ENCODE measurements around the gene MRO. TPM values are rescaled to one million over a fixed set of nuclear protein-coding genes. Genes with fewer than 3 reads are reported as not detected.

The MRO gene
- total RNA-seq, 1 donor from 2014 or later = 0.44 TPM

GRCh38 chr18:50753311-50753710 lies 66.5 kb downstream of the MRO start:
- Histone ChIP-seq H3K27me3 (ENCODE audit: low read depth) (no peaks in the 10 kb centered on the region), H3K4me1 (no peaks in the 10 kb centered on the region), H3K4me3 (no peak overlapping the region), H3K27ac (no peak overlapping the region), H3K36me3 (no peaks in the 10 kb centered on the region), H3K9me3 (no peaks in the 10 kb centered on the region)
- no peak for TF ChIP-seq CTCF (IDR thresholded peaks at IDR 0.05)
- intact Hi-C loops (cut with DNase I) = no loop called here
- ATAC-seq (no peak), DNase-seq (no peak)

GRCh38 chr18:50751947-50752346 lies 67.9 kb downstream of the MRO start:
- Histone ChIP-seq H3K27me3 (ENCODE audit: low read depth) (no peaks in the 10 kb centered on the region), H3K36me3 (no peaks in the 10 kb centered on the region), H3K9me3 (no peaks in the 10 kb centered on the region), H3K4me1 (no peaks in the 10 kb centered on the region), H3K27ac (no peak overlapping the region), H3K4me3 (no peak overlapping the region)
- intact Hi-C loops (cut with DNase I) = no loop called here
- TF ChIP-seq CTCF (IDR thresholded peaks at IDR 0.05) = no peak
- DNase-seq = no peak
- no peak for ATAC-seq

- Histone ChIP-seq H3K9me3 (no peaks in the 10 kb centered on the region), H3K36me3 (no peaks in the 10 kb centered on the region), H3K27me3 (ENCODE audit: low read depth) (no peaks in the 10 kb centered on the region), H3K4me1 (no peaks in the 10 kb centered on the region), H3K4me3 (no peak overlapping the region), H3K27ac (no peak overlapping the region)
- intact Hi-C loops (cut with DNase I) = no loop called here
- ATAC-seq = no peak
- no peak for TF ChIP-seq CTCF (IDR thresholded peaks at IDR 0.05)
- no peak for DNase-seq
Measured at GRCh38 chr18:50751490-50751889, 68.3 kb downstream of the MRO start.

- H3K27me3 ChIP-seq (ENCODE audit: low read depth) = no peaks in the 10 kb centered on the region
- no peak overlapping the region for H3K4me3 ChIP-seq
- no peaks in the 10 kb centered on the region for H3K36me3 ChIP-seq
- intact Hi-C loops (cut with DNase I) = no loop called here
- DNase-seq (no peak), ATAC-seq (no peak)
- no peaks in the 10 kb centered on the region for H3K4me1 ChIP-seq
- H3K27ac ChIP-seq = no peak overlapping the region
- no peaks in the 10 kb centered on the region for H3K9me3 ChIP-seq
- TF ChIP-seq CTCF (IDR thresholded peaks at IDR 0.05) = no peak
Measured at GRCh38 chr18:50750546-50750945, 69.3 kb downstream of the MRO start.

GRCh38 chr18:50749945-50750344 lies 69.9 kb downstream of the MRO start:
- DNase-seq (no peak), ATAC-seq (no peak)
- no peaks in the 10 kb centered on the region for H3K4me1 ChIP-seq
- no peaks in the 10 kb centered on the region for H3K9me3 ChIP-seq
- H3K4me3 ChIP-seq = no peak overlapping the region
- no peak overlapping the region for H3K27ac ChIP-seq
- intact Hi-C loops (cut with DNase I) = no loop called here
- H3K36me3 ChIP-seq = no peaks in the 10 kb centered on the region
- H3K27me3 ChIP-seq (ENCODE audit: low read depth) = no peaks in the 10 kb centered on the region
- no peak for TF ChIP-seq CTCF (IDR thresholded peaks at IDR 0.05)

GRCh38 chr18:50749421-50749820 lies 70.4 kb downstream of the MRO start:
- no peak for DNase-seq
- no peaks in the 10 kb centered on the region for H3K9me3 ChIP-seq
- intact Hi-C loops (cut with DNase I) = no loop called here
- TF ChIP-seq CTCF (IDR thresholded peaks at IDR 0.05) = no peak
- no peaks in the 10 kb centered on the region for H3K27me3 ChIP-seq (ENCODE audit: low read depth)
- no peak overlapping the region for H3K4me3 ChIP-seq
- no peaks in the 10 kb centered on the region for H3K4me1 ChIP-seq
- H3K36me3 ChIP-seq = no peaks in the 10 kb centered on the region
- H3K27ac ChIP-seq = no peak overlapping the region
- no peak for ATAC-seq

Data from lower lobe of right lung (tissue), 2 donors.